Sigmoid colon (tissue), 3 donors: ENCODE data around the gene INF2.

Experiments
- POLR2A ChIP-seq, 2 donors: fragments of 450-650 bp; IDR thresholded peaks; one replicate each; pipeline ENCODE4 v1.6.1; 2016; ENCODE audit warnings: antibody characterized with exemption in 2 of 2, mild to moderate bottlenecking in 2 of 2, moderate library complexity in 2 of 2
- TF ChIP-seq, protein P1 (sequence below), 4 experiments: fragments of 450-650 bp in 3 of 4; fragments of 200-600 bp in 1 of 4; IDR thresholded peaks; one replicate each; pipeline ENCODE4 v1.5.1; 2016 to 2019; ENCODE audit warnings: antibody characterized with exemption in 4 of 4, mild to moderate bottlenecking in 3 of 4, moderate library complexity in 2 of 4

DNA sequence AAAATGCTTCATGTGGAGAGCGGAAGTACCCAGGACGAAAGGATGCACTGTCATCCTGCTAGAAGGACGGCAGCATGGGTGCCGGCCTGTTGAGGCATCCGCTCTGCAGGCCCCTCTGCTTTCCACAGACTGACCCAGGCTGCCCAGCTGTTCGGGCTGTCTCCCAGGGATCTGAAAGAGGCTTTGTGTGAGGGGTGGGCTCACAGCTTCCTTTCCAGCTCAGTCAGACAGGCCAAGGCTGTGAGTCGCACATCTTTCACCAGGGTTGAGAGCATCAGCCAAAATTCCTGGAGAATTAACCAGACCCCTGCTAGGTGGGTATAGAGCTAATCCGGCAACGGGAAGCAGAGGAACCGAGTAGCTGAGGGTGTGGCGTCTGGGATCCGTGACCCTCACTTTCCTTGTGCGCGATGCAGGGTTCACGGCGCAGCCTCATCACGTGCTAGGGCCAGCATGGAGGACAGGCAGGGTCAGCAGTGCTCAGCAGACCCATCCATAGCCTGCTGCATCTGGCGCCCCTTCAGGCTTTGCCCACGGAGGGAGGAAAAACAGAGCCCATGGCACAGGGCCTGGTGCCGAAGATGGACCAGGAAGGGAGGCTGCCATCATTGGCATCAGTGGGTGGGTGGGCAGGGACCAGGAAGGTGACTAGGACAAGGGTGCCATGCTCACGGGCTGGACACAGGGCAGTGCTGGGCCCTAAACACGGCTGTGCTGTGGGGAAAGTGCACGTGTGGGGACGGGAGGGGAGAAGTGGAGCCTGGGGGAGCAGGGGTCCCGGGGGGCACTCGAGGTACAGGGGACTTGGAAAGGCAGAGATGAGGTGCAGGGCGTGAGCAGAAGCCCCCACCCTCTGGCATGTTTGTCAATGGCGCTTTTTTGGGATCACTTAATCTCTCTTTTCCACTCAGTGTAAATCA, 54.3 kb downstream of the INF2 start:
- no peak for TF ChIP-seq POLR2A (IDR thresholded peaks at IDR 0.05)
- TF ChIP-seq, protein P1, sequence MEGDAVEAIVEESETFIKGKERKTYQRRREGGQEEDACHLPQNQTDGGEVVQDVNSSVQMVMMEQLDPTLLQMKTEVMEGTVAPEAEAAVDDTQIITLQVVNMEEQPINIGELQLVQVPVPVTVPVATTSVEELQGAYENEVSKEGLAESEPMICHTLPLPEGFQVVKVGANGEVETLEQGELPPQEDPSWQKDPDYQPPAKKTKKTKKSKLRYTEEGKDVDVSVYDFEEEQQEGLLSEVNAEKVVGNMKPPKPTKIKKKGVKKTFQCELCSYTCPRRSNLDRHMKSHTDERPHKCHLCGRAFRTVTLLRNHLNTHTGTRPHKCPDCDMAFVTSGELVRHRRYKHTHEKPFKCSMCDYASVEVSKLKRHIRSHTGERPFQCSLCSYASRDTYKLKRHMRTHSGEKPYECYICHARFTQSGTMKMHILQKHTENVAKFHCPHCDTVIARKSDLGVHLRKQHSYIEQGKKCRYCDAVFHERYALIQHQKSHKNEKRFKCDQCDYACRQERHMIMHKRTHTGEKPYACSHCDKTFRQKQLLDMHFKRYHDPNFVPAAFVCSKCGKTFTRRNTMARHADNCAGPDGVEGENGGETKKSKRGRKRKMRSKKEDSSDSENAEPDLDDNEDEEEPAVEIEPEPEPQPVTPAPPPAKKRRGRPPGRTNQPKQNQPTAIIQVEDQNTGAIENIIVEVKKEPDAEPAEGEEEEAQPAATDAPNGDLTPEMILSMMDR (IDR thresholded peaks at IDR 0.05) = no peak
